Heart right ventricle (tissue), 16 donors: ENCODE data around the gene ALK. TPM values are rescaled to one million over a fixed set of nuclear protein-coding genes. Genes with fewer than 3 reads are reported as not detected.

ENCODE experiments used
- ATAC-seq, 8 donors: fragments of 200-7000 bp; cut with Tn5 transposase; one replicate each; pipeline ENCODE4 v1.9.1; 2020; ENCODE audit warnings: mild to moderate bottlenecking in 8 of 8, moderate library complexity in 8 of 8, moderate number of reproducible peaks in 1 of 8
- DNase-seq, 2 donors: peaks; one replicate each; pipeline ENCODE4 v3.0.0-alpha.2; 2020
- H3K27ac ChIP-seq, 10 donors: fragments of 200-600 bp; sonication (generic) in 2 of 10; one replicate each; pipeline versions ENCODE4 v1.5.0 to v1.8.0; 2020 to 2022; ENCODE audit warnings: mild to moderate bottlenecking in 3 of 10
- H3K27me3 ChIP-seq, 7 donors: fragments of 200-600 bp; one replicate each; pipeline ENCODE4 v1.8.0; 2021 to 2022; ENCODE audit warnings: mild to moderate bottlenecking in 2 of 7
- H3K36me3 ChIP-seq, 9 donors: fragments of 200-600 bp; sonication (generic) in 1 of 9; one replicate each; pipeline versions ENCODE4 v1.5.0 to v1.8.0; 2020 to 2022; ENCODE audit warnings: mild to moderate bottlenecking in 2 of 9
- H3K4me1 ChIP-seq, 9 donors: fragments of 200-600 bp; sonication (generic) in 1 of 9; one replicate each; pipeline versions ENCODE4 v1.5.0 to v1.8.0; 2020 to 2022; ENCODE audit warnings: mild to moderate bottlenecking in 4 of 9
- H3K4me3 ChIP-seq, 10 donors: fragments of 200-600 bp; sonication (generic) in 2 of 10; one replicate each; pipeline versions ENCODE4 v1.5.0 to v1.8.0; 2020 to 2022; ENCODE audit warnings: mild to moderate bottlenecking in 7 of 10, moderate library complexity in 2 of 10
- H3K9me3 ChIP-seq, 11 donors: fragments of 200-600 bp in 10 of 11; sonication (generic) in 2 of 11; one replicate each; pipeline versions ENCODE4 v1.5.0 to v1.8.0; 2013 to 2022; ENCODE audit warnings: mild to moderate bottlenecking in 2 of 11, control low read depth in 1 of 11, moderate library complexity in 1 of 11
- WGBS, 2 donors: extraction: QIAGEN DNeasy Blood & Tissue Kit; methylation state at CpG; one replicate each; pipeline ENCODE4 v1.1.7; 2013; ENCODE audit warnings: inconsistent platforms in 1 of 2; 5-methylcytosine and 5-hydroxymethylcytosine counted together
- intact Hi-C, 10 donors: fragments of 100-400 bp; cut with DNase I; formaldehyde crosslinking; loops; one replicate each; pipeline versions ENCODE4 v1.11.1 to v1.14.2; 2022
- polyA plus RNA-seq, 2 donors: library from polyadenylated mRNA; stranded (reverse); fragments of 200-250 nt; gene quantifications; one replicate each; pipeline ENCODE4 v1.2.3, GENCODE V29; 2013
- total RNA-seq, 10 donors: library from RNA; stranded (reverse); fragmentation: NEBNext Ultra II Directional in 3 of 10; extraction: Animal tissue kit (Norgen Biotek cat#: 25700) in 3 of 10; gene quantifications; one replicate each; pipeline versions ENCODE4 v1.2.1 to v1.2.4, GENCODE V29; 2021 to 2023
- TF ChIP-seq, protein P1 (sequence below), 9 donors: fragments of 200-600 bp; sonication (generic) in 2 of 9; IDR thresholded peaks; one replicate each; pipeline versions ENCODE4 v1.5.0 to v1.8.0; 2021 to 2022; ENCODE audit warnings: antibody characterized with exemption in 9 of 9, mild to moderate bottlenecking in 5 of 9, moderate library complexity in 1 of 9
- donor health status: Arrhythmogenic right ventricular cardiomyopathy.
- donor health status: ischemic (EF 13 %, LVEDD 7.1; RV severe dilation, severe dysfunction).
- donor health status: healthy with polysubstance abuse.
- donor health status: DM: no; HTN: yes; CAD: no.
- donor health status: DM: no; HTN: no; CAD: no.
- donor health status: ischemic (EF 25% LVEDD 6.9; RV normal size, moderate dysfunction).
- donor health status: ischemic (EF 25% LVEDD 5.7; RV mildly dilated, moderate dysfunction).
- donor health status: healthy.
- donor health status: DM: yes; HTN: yes; CAD: no.
- donor health status: Ischemic cardiomyopathy.
- donor health status: ischemic (EF 35%, LVEDD 5.7; RV mildly dilated, moderate dysfunction).
- donor health status: nonischemic (EF 11% LVEDD 7.7; RV severe dilation, severe dysfunction).
- donor health status: DM: yes; HTN: yes; CAD: no.
- donor health status: PGD.
- donor health status: ischemic (EF 29% LVEDD 5.4; RV normal size, mild dysfunction).
- donor health status: nonischemic (EF 23%, LVEDD 6.1; RV moderate dilation, normal function).

The ALK gene
- total and polyA plus RNA-seq, 12 donors, result 0.01 to 0.24 (median 0.08) TPM; not detected in 7

DNA sequence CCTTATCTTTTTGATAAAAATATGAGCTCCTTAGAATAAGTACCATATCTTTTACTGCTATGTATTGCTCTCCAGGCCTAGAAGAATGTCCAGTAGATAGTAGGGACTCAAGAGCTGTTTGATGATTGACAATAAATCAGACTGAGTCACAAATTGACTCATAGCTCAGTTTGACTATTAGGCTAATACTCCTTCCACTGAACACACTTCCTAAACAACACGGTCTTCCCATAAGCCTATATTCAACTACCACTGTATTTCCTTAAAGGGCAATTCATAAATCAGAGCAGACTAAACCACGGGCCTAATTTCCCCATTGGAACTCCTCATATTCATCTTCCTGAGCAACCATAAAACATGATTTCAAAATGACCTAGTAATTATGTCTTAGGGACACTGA lies 258.5 kb downstream of the ALK start:
- ATAC-seq (no peak), DNase-seq (no peak)
- Histone ChIP-seq H3K27ac (no peak overlapping the region), H3K4me1 (no peaks in the 10 kb centered on the region), H3K36me3 (no peaks in the 10 kb centered on the region), H3K4me3 (no peak overlapping the region), H3K9me3 (peaks cover 0 to 8% (median 0%) of the 10 kb centered on the region in 11 donors), H3K27me3 (no peaks in the 10 kb centered on the region)
- 68 to 77% methylated on average over 2 of the region's 2 CpGs for WGBS, 2 donors
- TF ChIP-seq, protein P1, sequence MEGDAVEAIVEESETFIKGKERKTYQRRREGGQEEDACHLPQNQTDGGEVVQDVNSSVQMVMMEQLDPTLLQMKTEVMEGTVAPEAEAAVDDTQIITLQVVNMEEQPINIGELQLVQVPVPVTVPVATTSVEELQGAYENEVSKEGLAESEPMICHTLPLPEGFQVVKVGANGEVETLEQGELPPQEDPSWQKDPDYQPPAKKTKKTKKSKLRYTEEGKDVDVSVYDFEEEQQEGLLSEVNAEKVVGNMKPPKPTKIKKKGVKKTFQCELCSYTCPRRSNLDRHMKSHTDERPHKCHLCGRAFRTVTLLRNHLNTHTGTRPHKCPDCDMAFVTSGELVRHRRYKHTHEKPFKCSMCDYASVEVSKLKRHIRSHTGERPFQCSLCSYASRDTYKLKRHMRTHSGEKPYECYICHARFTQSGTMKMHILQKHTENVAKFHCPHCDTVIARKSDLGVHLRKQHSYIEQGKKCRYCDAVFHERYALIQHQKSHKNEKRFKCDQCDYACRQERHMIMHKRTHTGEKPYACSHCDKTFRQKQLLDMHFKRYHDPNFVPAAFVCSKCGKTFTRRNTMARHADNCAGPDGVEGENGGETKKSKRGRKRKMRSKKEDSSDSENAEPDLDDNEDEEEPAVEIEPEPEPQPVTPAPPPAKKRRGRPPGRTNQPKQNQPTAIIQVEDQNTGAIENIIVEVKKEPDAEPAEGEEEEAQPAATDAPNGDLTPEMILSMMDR (IDR thresholded peaks at IDR 0.05), result no peak
- intact Hi-C loops, result no loop called here

DNA sequence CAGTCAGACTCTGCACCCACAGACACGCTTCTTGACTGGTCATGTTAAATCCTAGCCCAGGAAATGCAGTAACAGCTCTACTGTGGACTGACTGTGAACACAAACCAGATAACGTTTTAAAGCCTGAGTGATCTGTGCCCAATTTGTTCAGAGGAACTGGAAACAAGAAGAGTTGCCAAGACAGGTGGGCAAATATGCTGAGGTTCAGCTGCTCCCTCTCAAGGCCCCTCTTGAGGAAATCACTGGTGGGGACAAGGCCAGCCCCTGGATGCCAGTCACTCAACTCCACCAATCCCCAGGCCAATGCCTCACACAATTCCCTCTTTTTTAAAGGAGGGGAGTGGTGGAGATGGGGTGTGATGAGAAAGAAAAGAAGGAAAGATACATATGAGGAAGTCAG lies 261.2 kb downstream of the ALK start:
- no peaks in the 10 kb centered on the region for H3K27me3 ChIP-seq
- intact Hi-C loops, result no loop called here
- no peak overlapping the region for H3K27ac ChIP-seq
- no peaks in the 10 kb centered on the region for H3K9me3 ChIP-seq
- no peak overlapping the region for H3K4me3 ChIP-seq
- ATAC-seq, result no peak
- H3K4me1 ChIP-seq, result peaks cover 0 to 13% (median 0%) of the 10 kb centered on the region in 9 donors
- no peak for DNase-seq
- TF ChIP-seq, protein P1 (IDR thresholded peaks at IDR 0.05), result no peak
- 64 to 65% methylated on average over 2 of the region's 2 CpGs for WGBS, 2 donors
- no peaks in the 10 kb centered on the region for H3K36me3 ChIP-seq

DNA sequence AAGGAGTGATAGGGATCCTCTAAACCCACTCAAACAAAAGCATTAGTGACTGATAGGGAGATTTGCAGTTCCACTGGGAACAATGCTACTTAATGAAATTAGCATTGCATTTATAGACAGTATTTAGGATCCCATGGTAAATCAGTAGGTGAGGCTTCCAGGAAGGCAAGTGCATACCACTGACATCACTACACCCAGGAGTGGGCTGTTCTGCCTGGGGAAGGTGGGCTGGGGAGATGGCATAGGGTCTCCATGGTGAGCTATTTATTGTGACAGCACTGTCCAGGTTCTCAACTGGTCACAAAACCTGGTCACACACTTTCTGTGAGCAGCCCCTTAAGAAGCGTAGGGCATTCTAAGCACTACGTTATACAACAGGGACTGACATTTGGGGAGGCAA lies 262.2 kb downstream of the ALK start:
- TF ChIP-seq, protein P1 (IDR thresholded peaks at IDR 0.05), result no peak
- WGBS, 2 donors, result 89 to 90% methylated on average over 2 of the region's 2 CpGs
- no peak overlapping the region for H3K27ac ChIP-seq
- H3K9me3 ChIP-seq, result no peaks in the 10 kb centered on the region
- H3K36me3 ChIP-seq, result no peaks in the 10 kb centered on the region
- no peak for DNase-seq
- no peak for ATAC-seq
- H3K4me3 ChIP-seq, result no peak overlapping the region
- H3K4me1 ChIP-seq, result peaks cover 0 to 13% (median 0%) of the 10 kb centered on the region in 9 donors
- H3K27me3 ChIP-seq, result no peaks in the 10 kb centered on the region
- intact Hi-C loops, result no loop called here

DNA sequence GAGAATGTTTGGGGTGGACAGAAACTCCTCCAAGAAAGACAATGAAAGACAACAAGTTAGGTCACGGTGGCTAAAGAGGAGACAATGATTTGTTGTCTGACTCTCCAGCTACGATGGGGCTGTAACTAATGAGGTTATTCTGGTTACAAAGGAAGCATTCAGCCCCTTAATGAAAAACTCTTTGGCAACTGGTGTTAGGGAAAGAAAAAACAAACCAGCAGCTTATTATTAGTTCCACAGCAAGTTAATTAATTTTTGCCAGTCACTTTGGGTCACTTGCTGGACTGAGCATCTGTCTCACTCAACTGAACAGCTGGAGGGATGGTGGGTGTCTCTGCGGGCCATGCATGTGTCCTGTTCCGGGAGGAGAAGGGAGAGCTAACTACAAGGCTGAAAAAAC lies 263.7 kb downstream of the ALK start:
- no peaks in the 10 kb centered on the region for H3K9me3 ChIP-seq
- no peak for ATAC-seq
- intact Hi-C loops, result no loop called here
- H3K36me3 ChIP-seq, result no peaks in the 10 kb centered on the region
- no peak overlapping the region for H3K27ac ChIP-seq
- H3K4me3 ChIP-seq, result no peak overlapping the region
- DNase-seq, result no peak
- no peaks in the 10 kb centered on the region for H3K27me3 ChIP-seq
- TF ChIP-seq, protein P1 (IDR thresholded peaks at IDR 0.05), result no peak
- H3K4me1 ChIP-seq, result peaks cover 0 to 13% (median 0%) of the 10 kb centered on the region in 9 donors
- WGBS, 2 donors, result 64 to 77% methylated on average over 4 of the region's 4 CpGs
